ENCODE measurements around the gene KCNG4. TPM values are rescaled to one million over a fixed set of nuclear protein-coding genes. Genes with fewer than 3 reads are reported as not detected.
"Not testable (repeated sequence)": the region's sequence is repeated elsewhere in the genome, so short reads cannot be mapped to it uniquely, and the experiment has no call there.

Gene KCNG4
- total RNA-seq, 1 donor from 2014 or later: not detected

DNA sequence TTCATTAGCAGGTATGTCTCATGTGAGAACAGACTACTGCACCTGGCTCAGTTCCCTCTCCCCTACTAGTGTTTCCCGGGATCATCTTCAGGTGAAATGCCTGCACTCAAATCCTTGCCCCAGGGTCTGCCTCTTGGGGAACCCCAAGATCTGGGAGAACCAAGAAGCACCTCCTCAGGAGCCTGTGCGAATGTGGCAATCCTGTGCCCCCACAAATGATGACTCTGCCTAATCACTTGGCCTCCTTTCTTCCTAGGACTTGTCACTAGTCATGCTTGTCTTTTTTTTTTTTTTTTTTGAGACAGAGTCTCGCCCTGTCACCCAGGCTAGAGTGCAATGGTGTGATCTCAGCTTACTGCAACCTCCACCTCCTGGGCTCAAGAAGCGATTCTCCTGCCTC, 27.2 kb downstream of the KCNG4 start:
- DNase-seq (ENCODE audit: low spot score in 2 of 2): no peak
- FAIRE-seq: no peak

DNA sequence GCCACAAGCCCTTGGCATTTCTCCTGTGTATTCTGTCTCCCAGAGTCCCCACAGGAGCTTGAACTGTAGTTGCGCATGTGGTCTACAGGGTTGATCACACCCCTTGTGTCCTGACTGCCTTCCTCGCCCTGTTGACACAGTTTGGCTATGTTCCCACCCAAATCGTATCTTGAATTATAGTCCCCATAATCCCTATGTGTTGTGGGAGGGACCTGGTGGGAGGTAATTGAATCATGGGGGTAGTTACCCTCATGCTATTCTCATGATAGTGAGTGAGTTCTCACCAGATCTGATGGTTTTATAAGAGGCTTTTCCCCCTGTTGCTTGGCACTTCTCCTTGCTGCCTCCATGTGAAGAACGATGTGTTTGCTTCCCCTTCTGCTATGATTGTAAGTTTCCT, 27.7 kb downstream of the KCNG4 start:
- DNase-seq (ENCODE audit: low spot score in 2 of 2): no peak
- no peak for FAIRE-seq

DNA sequence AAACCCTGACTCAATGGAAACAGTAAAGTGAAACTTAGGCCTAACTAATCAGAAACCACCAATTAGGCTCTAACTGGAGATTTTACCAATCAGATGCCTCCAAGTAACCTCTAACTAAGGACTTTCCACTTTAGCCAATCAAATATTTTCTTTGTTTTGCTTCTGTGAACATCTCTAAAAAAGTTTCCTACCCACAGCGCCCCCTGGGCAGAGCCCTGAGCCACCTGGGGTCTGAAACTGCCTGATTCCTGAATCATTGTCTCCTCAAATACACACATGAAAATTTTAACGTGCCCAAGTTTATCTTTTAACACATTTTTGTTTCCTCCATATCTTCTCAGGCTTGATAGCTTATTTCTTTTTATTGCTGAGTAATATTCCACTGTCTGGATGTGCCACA, 29.8 kb downstream of the KCNG4 start:
- no peak for FAIRE-seq
- no peak for DNase-seq (ENCODE audit: low spot score in 2 of 2)

DNA sequence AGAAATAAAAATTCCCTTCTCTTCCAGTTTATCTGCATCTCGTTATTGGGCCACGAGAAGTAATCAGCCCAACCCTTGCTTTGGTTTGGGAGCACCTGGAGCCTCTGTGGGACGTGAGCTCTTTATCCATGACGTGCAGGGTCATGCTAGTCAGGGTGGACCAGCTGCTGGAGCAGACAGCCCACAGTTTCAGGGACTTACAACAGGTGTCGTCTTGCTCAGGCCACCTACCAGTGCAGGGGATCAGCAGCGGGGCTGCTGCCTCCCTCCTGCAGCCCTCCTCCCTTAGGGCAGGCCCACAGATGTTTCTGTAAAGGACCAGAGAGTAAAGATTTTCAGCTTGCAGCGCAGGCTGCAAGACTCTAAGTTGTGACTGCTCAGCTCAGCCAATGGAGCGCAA, 31.9 kb downstream of the KCNG4 start:
- DNase-seq (ENCODE audit: low spot score in 2 of 2) (no peak), FAIRE-seq (no peak)

DNA sequence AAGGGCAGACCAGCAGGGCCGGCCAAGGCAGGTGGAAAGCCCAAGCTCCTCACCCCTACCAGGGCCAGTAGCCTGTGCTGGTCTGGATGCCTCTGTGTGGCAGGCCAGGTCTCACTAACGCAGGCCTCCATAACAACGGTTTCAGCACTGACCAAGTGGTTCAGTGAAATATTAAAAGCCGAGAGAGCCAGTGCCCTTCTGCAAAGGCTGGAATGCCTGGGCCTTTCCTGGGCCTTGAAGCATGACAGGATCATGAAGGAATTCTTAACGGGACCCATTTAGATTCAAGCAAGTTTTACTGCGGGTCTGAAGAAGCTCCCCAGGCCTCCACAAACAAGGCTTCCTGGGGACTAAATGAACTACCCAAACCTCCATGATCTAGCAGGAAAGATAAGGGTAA, 32.6 kb downstream of the KCNG4 start:
- FAIRE-seq: no peak

DNA sequence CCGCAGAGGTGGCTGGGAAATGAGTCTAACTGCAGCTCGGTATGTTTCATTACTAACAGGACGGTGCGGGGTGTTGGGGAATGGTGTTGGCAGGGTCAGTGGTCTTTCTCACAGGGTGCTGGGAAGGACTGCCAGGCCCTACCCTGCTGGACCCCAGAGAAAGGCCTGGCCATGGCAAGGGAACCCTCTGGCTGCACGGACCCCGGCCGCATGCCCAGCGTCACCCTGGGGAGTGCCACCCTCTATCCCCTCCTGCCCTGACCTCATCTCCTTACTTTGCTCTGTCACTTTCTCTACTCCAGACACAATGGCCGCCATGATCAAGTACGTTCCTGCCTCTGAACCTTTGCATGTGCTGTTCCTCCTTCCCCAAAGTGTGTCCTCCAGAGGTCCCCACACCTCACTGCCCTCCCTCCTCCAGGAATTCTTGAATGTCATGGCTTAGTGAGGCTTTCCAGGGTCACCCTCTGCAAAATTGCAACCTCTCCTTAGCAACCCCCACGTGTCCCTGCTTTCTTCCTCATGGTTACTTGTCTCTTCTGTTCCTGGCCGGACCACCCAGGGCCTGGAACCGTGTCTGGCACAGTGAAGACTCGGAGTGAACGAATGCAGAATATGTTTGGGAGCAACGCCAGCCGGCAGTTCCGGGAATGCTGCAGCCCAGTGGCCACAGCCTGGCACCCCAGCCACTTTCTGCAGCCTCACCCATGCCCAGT, 33.7 kb downstream of the KCNG4 start:
- DNase-seq (ENCODE audit: low spot score in 2 of 2) (no peak), FAIRE-seq (no peak)

More for the DNA sequence above, 32.6 kb downstream of the KCNG4 start:
- DNase-seq (ENCODE audit: low spot score in 2 of 2): no peak

DNA sequence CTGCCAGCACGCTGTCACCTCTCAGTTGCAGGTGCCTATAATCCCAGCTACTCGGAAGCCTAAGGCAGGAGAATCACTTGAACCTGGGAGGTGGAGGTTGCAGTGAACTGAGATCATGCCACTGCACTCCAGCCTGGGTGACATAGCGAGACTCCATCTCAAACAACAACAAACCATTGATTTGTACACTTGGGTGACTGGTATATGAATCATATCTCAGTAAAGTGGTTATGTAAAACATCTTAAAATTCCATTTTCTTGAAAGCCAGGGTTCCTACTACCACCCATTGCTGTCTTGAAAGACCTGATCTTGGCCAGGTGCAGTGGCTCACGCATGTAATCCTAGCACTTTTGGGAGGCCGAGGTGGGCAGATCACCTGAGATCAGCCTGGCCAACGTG, 34.7 kb downstream of the KCNG4 start:
- FAIRE-seq; DNase-seq (ENCODE audit: low spot score in 2 of 2): not testable (repeated sequence)

DNA sequence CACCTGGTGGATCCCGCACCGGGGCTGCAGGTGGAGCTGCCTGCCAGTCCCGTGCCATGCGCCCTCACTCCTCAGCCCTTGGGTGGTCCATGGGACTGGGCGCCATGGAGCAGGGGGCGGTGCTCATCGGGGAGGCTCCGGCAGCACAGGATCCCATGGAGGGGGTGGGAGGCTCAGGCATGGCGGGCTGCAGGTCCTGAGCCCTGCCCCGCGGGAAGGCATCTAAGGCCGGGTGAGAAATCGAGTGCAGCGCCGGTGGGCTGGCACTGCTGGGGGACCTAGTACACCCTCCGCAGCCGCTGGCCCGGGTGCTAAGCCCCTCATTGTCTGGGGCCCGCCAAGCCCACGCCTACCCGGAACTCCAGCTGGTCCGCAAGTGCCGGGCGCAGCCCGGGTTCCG, 35.3 kb downstream of the KCNG4 start:
- FAIRE-seq; DNase-seq (ENCODE audit: low spot score in 2 of 2): not testable (repeated sequence)

DNA sequence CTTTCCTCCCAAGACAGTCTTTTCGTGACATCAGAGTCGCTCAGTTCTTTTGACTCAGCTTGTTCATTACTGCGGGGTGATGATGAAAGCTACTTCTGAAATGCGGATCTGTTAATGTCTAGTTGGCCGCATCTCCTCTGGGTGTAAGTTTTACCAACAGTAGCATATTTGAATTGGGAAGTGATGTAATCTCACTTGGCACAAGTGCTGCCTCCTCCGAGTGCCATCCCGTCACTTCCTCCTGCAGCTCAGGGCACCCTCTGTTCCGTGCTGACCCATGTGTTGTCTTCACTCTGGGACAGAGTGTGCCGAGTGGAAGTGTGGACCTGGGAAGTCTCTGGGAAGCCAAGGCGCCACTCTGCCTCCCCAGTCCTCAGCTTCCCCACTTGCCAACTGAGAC, 40.0 kb downstream of the KCNG4 start:
- FAIRE-seq (no peak), DNase-seq (ENCODE audit: low spot score in 2 of 2) (peak; percentile 54 to 73)

DNA sequence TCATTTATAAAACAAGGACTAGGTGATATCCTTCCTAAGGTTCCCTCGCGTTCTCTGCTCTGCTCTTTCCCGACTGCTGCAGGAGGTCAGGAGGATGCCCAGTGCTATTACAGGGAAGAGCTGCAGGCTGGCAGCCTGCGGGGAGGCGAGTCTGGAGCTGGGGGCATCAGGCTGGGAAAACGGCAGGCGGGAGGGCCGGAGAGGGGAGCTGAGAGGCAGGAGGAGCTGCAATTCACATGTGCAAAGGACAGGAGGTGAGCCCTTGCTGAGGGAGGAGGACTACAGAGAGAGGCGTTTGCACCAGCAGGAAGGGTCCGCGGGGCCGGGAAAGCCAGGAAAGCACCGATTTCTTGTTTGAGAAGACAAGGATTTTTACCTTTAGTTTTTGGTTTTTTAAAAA, 40.7 kb downstream of the KCNG4 start:
- FAIRE-seq: no peak
- DNase-seq (ENCODE audit: low spot score in 2 of 2): no peak

DNA sequence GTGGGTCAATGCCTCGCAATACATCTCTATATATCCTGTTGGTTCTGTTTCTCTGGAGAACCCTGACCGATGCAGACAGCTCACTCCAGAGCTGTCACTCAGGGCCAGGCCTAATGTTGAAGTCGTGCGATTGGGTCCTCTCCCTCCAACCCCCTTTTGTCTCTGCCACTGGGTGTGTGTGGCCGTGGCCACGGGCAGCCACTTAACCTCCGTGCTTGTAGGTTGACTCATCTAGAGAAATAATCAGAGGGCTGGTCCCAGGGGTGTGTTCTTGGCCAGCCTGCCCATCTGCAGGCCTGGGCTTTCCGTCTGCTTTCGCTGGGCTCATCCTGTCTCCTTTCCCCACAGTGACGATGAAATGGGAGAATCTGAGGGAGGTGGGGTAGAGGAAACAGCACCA, 41.4 kb downstream of the KCNG4 start:
- no peak for DNase-seq (ENCODE audit: low spot score in 2 of 2)

DNA sequence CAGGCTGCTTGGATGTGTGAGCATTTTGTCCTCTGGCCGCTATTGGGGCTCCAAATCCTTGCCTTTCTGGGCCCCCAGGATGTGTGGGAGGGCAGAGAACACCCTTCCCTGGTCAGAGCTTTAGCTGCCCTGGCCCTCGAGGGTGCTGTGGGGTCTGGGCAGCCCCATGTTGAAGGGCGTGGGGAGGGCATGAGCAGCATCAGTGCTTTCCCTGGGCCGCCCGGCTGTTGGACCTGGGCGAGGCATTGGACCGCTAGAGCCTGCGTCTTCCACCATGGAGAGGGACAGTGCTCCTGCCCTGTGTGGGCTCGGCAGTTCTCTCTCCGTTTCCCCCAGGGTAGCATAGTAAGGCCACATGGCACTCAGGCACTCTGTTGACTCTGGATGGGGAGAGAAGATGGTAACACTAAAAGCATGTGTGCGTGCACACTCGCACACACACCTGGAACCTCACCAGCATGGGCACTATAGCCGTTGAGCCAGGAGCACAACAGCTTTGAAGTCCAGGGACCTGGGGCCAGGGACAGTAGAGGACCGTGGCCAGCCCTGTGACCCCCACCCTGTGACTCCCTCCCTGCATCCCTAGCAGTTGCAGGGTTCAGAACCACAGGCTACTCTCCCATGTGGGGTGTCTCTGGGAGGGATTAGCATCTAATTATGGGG, 42.2 kb downstream of the KCNG4 start:
- DNase-seq (ENCODE audit: low spot score in 2 of 2): no peak
- no peak for FAIRE-seq

More for the DNA sequence above, 41.4 kb downstream of the KCNG4 start:
- no peak for FAIRE-seq

DNA sequence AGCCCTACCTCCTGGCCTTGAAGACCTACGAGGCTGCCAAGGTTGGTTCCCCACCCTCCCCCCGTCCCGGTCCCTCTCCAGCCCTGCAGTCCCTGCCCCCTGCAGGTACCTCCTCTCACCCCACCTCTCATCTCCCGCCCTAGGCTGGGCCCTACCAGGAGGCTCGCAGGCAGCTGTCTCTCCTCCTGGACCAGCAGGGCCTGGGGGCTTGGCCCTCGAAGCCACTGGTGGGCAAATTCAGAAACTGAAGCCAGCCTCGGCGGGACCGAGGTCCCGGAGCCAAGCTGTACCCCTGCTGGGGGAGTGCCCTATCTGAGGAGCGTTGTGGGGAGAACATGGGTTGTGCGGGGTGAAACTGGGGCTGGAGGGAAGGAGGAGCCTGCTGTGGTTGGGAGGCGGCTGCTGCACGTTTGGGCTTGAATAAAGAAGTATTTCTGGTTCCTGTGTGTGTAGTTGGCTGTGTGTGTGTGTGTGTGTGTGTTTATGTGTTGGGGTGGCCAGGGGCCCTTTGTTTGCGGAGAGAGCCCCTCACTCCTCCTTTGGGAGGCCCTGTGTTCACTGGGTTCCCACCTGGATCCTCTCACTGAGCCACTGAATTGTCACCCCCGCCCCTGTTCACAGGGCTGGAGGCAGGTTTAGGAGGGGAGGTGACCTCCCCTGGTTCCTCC, 43.0 kb downstream of the KCNG4 start:
- no peak for DNase-seq (ENCODE audit: low spot score in 2 of 2)
- no peak for FAIRE-seq

DNA sequence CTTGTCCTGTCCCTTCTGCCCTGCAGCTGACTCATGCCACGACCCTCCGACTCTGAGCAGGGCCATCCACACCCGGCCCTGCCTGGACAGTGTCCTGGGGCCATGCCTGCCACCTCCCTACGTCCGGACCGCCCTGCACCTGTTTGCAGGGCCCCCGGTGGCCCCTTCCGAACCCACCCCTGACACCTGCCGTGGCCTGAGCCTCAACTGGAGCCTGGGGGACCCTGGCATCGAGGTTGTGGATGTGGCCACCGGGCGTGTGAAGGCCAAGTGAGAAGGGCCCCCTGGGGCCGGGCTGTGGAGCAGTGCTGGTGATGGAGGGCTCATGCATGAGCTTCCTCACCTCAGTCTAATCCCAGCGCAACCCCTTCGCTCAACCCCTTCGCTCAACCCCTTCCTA, 43.7 kb downstream of the KCNG4 start:
- no peak for FAIRE-seq

DNA sequence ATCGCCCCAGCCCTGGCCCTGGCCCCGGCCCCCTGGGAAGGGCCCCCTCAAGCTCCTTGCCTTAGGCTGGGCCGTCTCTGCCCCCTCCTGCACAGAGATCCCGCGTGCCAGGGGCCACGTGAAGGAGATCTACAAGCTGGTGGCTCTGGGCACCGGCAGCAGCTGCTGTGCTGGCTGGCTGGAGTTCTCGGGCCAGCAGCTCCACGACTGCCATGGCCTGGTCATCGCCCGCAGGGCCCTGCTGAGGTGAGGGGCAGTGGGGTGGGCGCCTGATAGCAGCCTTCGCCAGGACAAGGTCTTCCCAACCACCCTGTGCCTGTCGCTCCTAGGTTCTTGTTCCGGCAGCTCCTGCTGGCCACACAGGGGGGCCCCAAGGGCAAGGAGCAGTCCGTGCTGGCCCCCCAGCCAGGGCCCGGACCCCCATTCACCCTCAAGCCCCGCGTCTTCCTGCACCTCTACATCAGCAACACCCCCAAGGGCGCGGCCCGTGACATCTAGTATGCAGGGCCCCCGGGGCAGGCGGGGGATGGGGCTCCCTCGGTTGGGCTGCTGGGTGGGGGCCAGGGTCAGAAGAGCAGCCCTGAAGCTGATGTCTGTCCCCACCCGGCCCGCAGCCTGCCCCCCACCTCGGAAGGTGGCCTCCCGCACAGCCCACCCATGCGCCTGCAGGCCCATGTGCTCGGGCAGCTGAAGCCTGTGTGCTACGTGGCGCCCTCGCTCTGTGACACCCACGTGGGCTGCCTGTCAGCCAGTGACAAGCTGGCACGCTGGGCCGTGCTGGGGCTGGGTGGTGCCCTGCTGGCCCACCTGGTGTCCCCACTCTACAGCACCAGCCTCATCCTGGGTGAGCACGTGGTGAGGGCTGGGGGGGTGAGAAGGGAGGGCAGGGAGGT, 44.4 kb downstream of the KCNG4 start:
- FAIRE-seq (no peak), DNase-seq (ENCODE audit: low spot score in 2 of 2) (no peak)

More for the DNA sequence above, 43.7 kb downstream of the KCNG4 start:
- DNase-seq (ENCODE audit: low spot score in 2 of 2): no peak

DNA sequence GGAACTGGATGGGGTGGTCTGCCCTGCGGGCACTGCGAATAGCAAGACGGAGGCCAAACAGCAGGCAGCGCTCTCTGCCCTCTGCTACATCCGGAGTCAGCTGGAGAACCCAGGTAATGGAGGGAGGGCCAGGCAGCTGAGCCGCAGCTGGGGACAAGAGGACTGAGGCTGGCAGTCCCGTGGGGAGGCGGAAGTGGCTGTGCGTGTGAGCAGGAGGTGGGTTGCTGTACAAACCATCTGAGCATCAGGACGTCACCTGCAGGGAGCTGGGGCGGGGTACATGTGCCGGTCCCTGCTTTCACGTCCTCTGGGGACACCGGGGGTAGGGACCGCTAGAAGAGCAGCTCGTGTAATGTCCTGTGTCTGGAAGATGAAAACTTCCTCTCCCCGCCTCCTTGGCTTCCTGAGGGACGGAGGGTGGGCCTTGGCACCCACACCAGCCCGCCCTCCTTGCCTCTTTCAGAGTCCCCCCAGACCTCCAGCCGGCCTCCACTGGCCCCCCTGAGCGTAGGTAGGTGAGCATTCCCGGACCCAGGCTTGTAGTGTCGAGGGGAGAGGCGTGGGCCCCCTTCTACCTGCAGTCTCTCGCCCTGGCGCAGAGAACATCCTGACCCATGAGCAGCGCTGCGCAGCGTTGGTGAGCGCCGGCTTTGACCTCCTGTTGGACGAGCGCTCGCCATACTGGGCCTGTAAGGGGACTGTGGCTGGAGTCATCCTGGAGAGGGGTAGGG, 45.2 kb downstream of the KCNG4 start:
- DNase-seq (ENCODE audit: low spot score in 2 of 2) (no peak), FAIRE-seq (no peak)

DNA sequence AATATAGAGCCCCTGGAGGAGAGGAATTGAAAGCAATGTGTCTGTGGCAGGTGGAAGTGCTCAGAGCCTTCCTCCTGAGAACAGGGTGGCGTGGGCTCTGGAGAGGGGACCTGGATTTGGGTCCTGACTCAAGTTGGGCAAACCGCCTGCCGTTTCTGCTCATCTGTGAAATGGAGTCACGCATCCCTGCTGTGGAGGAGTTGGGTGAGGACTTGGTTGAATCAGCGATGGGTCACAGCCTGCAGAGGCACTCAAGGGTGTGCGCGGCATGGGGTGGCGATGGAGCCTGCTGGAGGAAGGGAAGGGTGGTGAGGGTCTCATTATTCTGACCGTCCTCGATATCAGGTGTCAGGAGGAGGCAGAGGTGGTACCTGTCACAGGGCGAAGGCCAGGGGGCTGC, 45.8 kb downstream of the KCNG4 start:
- FAIRE-seq: no peak
- no peak for DNase-seq (ENCODE audit: low spot score in 2 of 2)

DNA sequence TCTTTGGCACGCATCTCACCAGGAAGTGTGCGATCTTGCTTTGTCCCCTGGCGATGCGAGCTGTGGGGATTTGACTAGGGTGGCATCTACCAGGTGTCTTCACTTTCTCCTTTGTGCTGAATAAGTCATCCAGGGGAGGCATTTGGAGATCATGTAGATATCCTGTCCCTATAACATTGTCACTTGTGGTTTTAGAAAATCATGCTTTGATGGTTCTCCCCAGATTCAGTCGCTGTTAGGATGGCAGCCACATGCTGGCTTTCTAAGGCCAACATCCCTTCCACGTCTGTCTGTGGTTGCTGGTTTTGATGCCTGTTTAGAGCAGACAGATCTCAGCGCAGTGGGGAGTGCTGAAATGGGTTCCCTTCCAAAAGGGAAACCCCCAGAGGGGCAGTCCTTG, 46.3 kb downstream of the KCNG4 start:
- FAIRE-seq (no peak), DNase-seq (ENCODE audit: low spot score in 2 of 2) (no peak)

DNA sequence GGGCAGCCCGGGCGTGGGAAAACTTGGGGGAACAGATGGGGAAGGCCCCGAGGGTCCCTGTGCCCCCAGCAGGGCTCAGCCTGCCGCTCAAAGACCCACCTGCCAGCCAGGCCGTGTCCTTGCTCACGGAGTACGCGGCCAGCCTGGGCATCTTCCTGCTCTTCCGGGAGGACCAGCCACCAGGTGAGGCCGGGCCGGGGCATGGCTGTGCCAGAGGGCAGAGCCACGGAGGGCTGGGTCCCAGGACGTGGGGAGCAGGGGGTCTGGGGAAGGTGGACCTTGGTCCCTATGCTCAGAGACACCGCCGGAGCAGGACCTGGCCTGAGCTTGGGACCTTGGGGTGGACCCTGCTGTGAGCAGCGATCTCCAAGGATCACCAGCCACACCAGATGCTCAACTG, 48.3 kb downstream of the KCNG4 start:
- FAIRE-seq (no peak), DNase-seq (ENCODE audit: low spot score in 2 of 2) (no peak)
